H9 (cell line): ENCODE measurements around the gene TCF7L2. TPM values are rescaled to one million over a fixed set of nuclear protein-coding genes. Genes with fewer than 3 reads are reported as not detected.

Experiments used
- DNase-seq: peaks from one replicate; pipeline ENCODE4 v3.0.0-alpha.2; 2017
- H2AFZ ChIP-seq: one replicate; pipeline ENCODE4 v1.6.1; 2013; ENCODE audit warnings: mild to moderate bottlenecking, low read length, control low read depth, moderate library complexity
- H2AK5ac ChIP-seq: 2 replicates; pipeline ENCODE4 v1.6.1; 2013; ENCODE audit warnings: low read length, control low read depth, mixed read lengths; ENCODE audit not compliant: insufficient read length
- H2BK120ac ChIP-seq: one replicate; pipeline ENCODE4 v1.6.1; 2013; ENCODE audit warnings: low read depth, mild to moderate bottlenecking, low read length, control low read depth, inconsistent platforms; ENCODE audit not compliant: poor library complexity, severe bottlenecking
- H2BK12ac ChIP-seq: 2 replicates; pipeline ENCODE4 v1.6.1; 2013; ENCODE audit warnings: low read length, control low read depth, mixed read lengths, low read depth; ENCODE audit not compliant: insufficient read length
- H2BK15ac ChIP-seq: 2 replicates; pipeline ENCODE4 v1.6.1; 2013; ENCODE audit warnings: low read depth, low read length, control low read depth
- H2BK20ac ChIP-seq: one replicate; pipeline ENCODE4 v1.6.1; 2013; ENCODE audit warnings: low read depth, mild to moderate bottlenecking, low read length, control low read depth, inconsistent platforms; ENCODE audit not compliant: poor library complexity, severe bottlenecking
- H2BK5ac ChIP-seq: 2 replicates; pipeline ENCODE4 v1.6.1; 2013; ENCODE audit warnings: low read length, control low read depth, mixed read lengths; ENCODE audit not compliant: insufficient read length
- H3K14ac ChIP-seq: 2 replicates; pipeline ENCODE4 v1.6.1; 2013; ENCODE audit warnings: low read length, control low read depth; ENCODE audit not compliant: insufficient read depth
- H3K18ac ChIP-seq: 2 replicates; pipeline ENCODE4 v1.6.1; 2013; ENCODE audit warnings: low read depth, mild to moderate bottlenecking, mixed read lengths, low read length, control low read depth; ENCODE audit not compliant: insufficient read length
- H3K23ac ChIP-seq: 2 replicates; pipeline ENCODE4 v1.6.1; 2013; ENCODE audit warnings: low read length, control low read depth, mixed read lengths, low read depth; ENCODE audit not compliant: insufficient read length
- H3K23me2 ChIP-seq: 2 replicates; pipeline ENCODE4 v1.6.1; 2013; ENCODE audit warnings: low read depth, mild to moderate bottlenecking, mixed read lengths, low read length, control low read depth; ENCODE audit not compliant: insufficient read length, poor library complexity, severe bottlenecking
- H3K27ac ChIP-seq: 2 replicates; pipeline ENCODE4 v1.5.1; 2013; ENCODE audit warnings: low read length, control low read depth, mixed read lengths, low read depth; ENCODE audit not compliant: insufficient read length
- H3K27me3 ChIP-seq: 2 replicates; pipeline ENCODE4 v1.6.1; 2013; ENCODE audit warnings: low read length, control low read depth, inconsistent platforms; ENCODE audit not compliant: insufficient read depth
- H3K4ac ChIP-seq: 2 replicates; pipeline ENCODE4 v1.6.1; 2013; ENCODE audit warnings: low read depth, mild to moderate bottlenecking, control low read depth, inconsistent platforms, low read length, moderate library complexity
- H3K4me1 ChIP-seq: 2 replicates; pipeline ENCODE4 v1.6.1; 2013; ENCODE audit warnings: low read length, control low read depth, inconsistent platforms; ENCODE audit not compliant: insufficient read depth
- H3K4me2 ChIP-seq: 2 replicates; pipeline ENCODE4 v1.6.1; 2013; ENCODE audit warnings: low read length, control low read depth, mixed read lengths; ENCODE audit not compliant: insufficient read length, insufficient read depth
- H3K56ac ChIP-seq: 2 replicates; pipeline ENCODE4 v1.6.1; 2013; ENCODE audit warnings: low read depth, mild to moderate bottlenecking, mixed read lengths, low read length, control low read depth; ENCODE audit not compliant: insufficient read length
- H3K79me1 ChIP-seq: 2 replicates; pipeline ENCODE4 v1.6.1; 2013; ENCODE audit warnings: low read depth, mild to moderate bottlenecking, moderate library complexity, low read length, control low read depth, inconsistent platforms; ENCODE audit not compliant: insufficient read depth, poor library complexity, severe bottlenecking
- H3K79me2 ChIP-seq: 2 replicates; pipeline ENCODE4 v1.6.1; 2013; ENCODE audit warnings: low read length, control low read depth, inconsistent platforms; ENCODE audit not compliant: insufficient read depth
- H3K9ac ChIP-seq: 2 replicates; pipeline ENCODE4 v1.6.1; 2013; ENCODE audit warnings: low read length, control low read depth, mixed read lengths; ENCODE audit not compliant: insufficient read length; ENCODE audit errors: extremely low read depth
- H3K9me3 ChIP-seq: one replicate; pipeline ENCODE4 v1.6.1; 2013; ENCODE audit warnings: low read depth, low read length, inconsistent platforms; ENCODE audit not compliant: control insufficient read depth
- H3T11ph ChIP-seq: one replicate; pipeline ENCODE4 v1.6.1; 2013; ENCODE audit warnings: mild to moderate bottlenecking, low read length, control low read depth, inconsistent platforms
- H4K20me1 ChIP-seq: one replicate; pipeline ENCODE4 v1.6.1; 2013; ENCODE audit not compliant: control insufficient read depth, insufficient read length, insufficient read depth
- H4K5ac ChIP-seq: 2 replicates; pipeline ENCODE4 v1.6.1; 2013; ENCODE audit warnings: low read depth, mild to moderate bottlenecking, mixed read lengths, low read length, control low read depth; ENCODE audit not compliant: insufficient read length
- H4K8ac ChIP-seq: replicated peaks from 2 replicates; pipeline ENCODE4 v1.6.1; 2013; ENCODE audit warnings: low read length, control low read depth, mixed read lengths, low read depth; ENCODE audit not compliant: insufficient read length
- H4K91ac ChIP-seq: 2 replicates; pipeline ENCODE4 v1.6.1; 2013; ENCODE audit warnings: low read depth, mild to moderate bottlenecking, moderate library complexity, mixed read lengths, low read length, control low read depth; ENCODE audit not compliant: insufficient read length
- H3K27ac Mint-ChIP-seq, 3 experiments: 2 replicates in 2 of 3; 3 replicates in 1 of 3; pipeline ENCODE4 v1.8.0; 2020 to 2021; ENCODE audit warnings: mixed read lengths in 3 of 3, mild to moderate bottlenecking in 1 of 3, moderate library complexity in 1 of 3
- H3K27me3 Mint-ChIP-seq: 2 replicates; pipeline ENCODE4 v1.8.0; 2021; ENCODE audit warnings: low read depth, mild to moderate bottlenecking, moderate library complexity, mixed read lengths
- H3K36me3 Mint-ChIP-seq, 3 experiments: 2 replicates in 2 of 3; 3 replicates in 1 of 3; pipeline ENCODE4 v1.8.0; 2020 to 2021; ENCODE audit warnings: low read depth in 3 of 3, mixed read lengths in 3 of 3; ENCODE audit not compliant: insufficient read depth in 1 of 3
- H3K4me1 Mint-ChIP-seq, 2 experiments: 2 replicates each; pipeline ENCODE4 v1.8.0; 2020; ENCODE audit warnings: mixed read lengths in 2 of 2
- H3K4me3 Mint-ChIP-seq, 2 experiments: 2 replicates in 1 of 2; 3 replicates in 1 of 2; pipeline ENCODE4 v1.8.0; 2020 to 2021; ENCODE audit warnings: mild to moderate bottlenecking in 2 of 2, mixed read lengths in 2 of 2, moderate library complexity in 1 of 2
- H3K9me3 Mint-ChIP-seq, 2 experiments: 2 replicates in 1 of 2; 3 replicates in 1 of 2; pipeline ENCODE4 v1.8.0; 2020; ENCODE audit warnings: mild to moderate bottlenecking in 2 of 2, mixed read lengths in 2 of 2, moderate library complexity in 1 of 2
- WGBS: extraction: QIAGEN DNeasy Blood & Tissue Kit; methylation state at CpG from one replicate; pipeline ENCODE4 v1.1.7; 2013; ENCODE audit warnings: missing lambda C conversion rate, low lambda C conversion rate, mixed read lengths; ENCODE audit not compliant: insufficient read length; ENCODE audit errors: extremely low coverage; 5-methylcytosine and 5-hydroxymethylcytosine counted together
- total RNA-seq: library from RNA; stranded (reverse); gene quantifications from 2 replicates; pipeline ENCODE4 v1.2.1, GENCODE V29; 2021
- TF ChIP-seq, protein P1 (sequence below): fragments of 200-600 bp; sonication (generic); conservative IDR thresholded peaks from 3 replicates; pipeline ENCODE4 v1.8.0; 2021; ENCODE audit warnings: antibody characterized with exemption, mild to moderate bottlenecking

TCF7L2 gene
- total RNA-seq, 1 experiment from 2014 or later, result 71.1 TPM

DNA sequence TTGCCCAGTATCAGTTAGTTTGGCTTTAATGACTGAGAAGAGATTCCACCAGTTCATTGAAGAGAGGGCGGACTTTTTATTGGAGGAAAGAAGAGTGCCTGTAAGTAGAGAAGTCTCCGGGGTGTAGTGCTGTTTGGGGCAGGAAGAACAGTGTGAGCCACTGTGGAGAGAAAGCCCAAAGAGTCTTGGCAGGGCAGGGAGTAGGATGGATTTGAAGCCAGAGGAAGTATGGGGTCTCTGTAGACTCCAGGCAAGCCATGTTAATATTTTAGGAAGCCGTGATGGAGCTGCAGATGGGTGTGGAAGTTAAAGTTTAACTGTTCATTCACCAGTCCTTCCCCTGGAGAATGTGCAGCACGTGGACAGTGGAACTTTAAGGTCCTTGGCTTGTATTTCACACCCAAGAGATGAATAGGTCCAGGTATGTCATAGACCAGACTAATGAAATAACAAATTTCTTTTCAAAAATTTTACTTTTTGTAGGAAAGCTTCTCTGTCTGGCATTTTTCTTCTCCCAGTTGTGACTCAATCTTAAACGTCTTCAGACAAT, 54.1 kb downstream of the TCF7L2 start:
- no peak overlapping the region for H3K4me3 Mint-ChIP-seq
- Histone ChIP-seq H2BK12ac (no peak overlapping the region), H4K20me1 (no peaks in the 10 kb centered on the region), H2AFZ (no peak overlapping the region), H2BK120ac (no peak overlapping the region), H3K79me1 (peaks cover 25% of the 10 kb centered on the region), H2AK5ac (no peak overlapping the region), H3K23me2 (no peaks in the 10 kb centered on the region), H3K27me3 (no peaks in the 10 kb centered on the region), H3K9me3 (no peaks in the 10 kb centered on the region), H3K56ac (no peak overlapping the region), H3K4ac (no peak overlapping the region), H3K23ac (no peak overlapping the region), H3K9ac (no peak overlapping the region), H3K27ac (no peak overlapping the region), H3K18ac (no peak overlapping the region), H2BK15ac (no peak overlapping the region), H4K91ac (no peak overlapping the region), H3K79me2 (peaks cover 62% of the 10 kb centered on the region), H3T11ph (no peak overlapping the region), H4K5ac (no peak overlapping the region), H2BK5ac (no peak overlapping the region), H3K4me1 (peaks cover 10% of the 10 kb centered on the region; the same call in 1 of the 2 replicates), H2BK20ac (no peak overlapping the region), H3K4me2 (no peak overlapping the region), H4K8ac (no peak overlapping the region), H3K14ac (no peak overlapping the region)
- no peak for DNase-seq
- WGBS, result no CpG with 5 or more reads among the region's 5 CpGs
- H3K4me1 Mint-ChIP-seq, result peaks cover 77 to 84% of the 10 kb centered on the region in 2 experiments
- H3K9me3 Mint-ChIP-seq, result no peaks in the 10 kb centered on the region
- H3K27ac Mint-ChIP-seq, result peak overlapping the region; percentile 0 to 78 (median 63); a peak in 6 of 7 replicates
- TF ChIP-seq, protein P1, sequence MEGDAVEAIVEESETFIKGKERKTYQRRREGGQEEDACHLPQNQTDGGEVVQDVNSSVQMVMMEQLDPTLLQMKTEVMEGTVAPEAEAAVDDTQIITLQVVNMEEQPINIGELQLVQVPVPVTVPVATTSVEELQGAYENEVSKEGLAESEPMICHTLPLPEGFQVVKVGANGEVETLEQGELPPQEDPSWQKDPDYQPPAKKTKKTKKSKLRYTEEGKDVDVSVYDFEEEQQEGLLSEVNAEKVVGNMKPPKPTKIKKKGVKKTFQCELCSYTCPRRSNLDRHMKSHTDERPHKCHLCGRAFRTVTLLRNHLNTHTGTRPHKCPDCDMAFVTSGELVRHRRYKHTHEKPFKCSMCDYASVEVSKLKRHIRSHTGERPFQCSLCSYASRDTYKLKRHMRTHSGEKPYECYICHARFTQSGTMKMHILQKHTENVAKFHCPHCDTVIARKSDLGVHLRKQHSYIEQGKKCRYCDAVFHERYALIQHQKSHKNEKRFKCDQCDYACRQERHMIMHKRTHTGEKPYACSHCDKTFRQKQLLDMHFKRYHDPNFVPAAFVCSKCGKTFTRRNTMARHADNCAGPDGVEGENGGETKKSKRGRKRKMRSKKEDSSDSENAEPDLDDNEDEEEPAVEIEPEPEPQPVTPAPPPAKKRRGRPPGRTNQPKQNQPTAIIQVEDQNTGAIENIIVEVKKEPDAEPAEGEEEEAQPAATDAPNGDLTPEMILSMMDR, result no peak
- no peaks in the 10 kb centered on the region for H3K27me3 Mint-ChIP-seq
- peaks cover 18 to 54% (median 44%) of the 10 kb centered on the region in 3 experiments for H3K36me3 Mint-ChIP-seq
